HG02981 (cell line): ENCODE measurements around the gene OPRL1.

Experiments
- ATAC-seq: cut with Tn5 transposase; IDR thresholded peaks from one replicate; pipeline ENCODE4 v1.9.1; 2021; ENCODE audit warnings: mild to moderate bottlenecking, moderate library complexity; ENCODE audit not compliant: unreplicated experiment

Gene OPRL1

DNA sequence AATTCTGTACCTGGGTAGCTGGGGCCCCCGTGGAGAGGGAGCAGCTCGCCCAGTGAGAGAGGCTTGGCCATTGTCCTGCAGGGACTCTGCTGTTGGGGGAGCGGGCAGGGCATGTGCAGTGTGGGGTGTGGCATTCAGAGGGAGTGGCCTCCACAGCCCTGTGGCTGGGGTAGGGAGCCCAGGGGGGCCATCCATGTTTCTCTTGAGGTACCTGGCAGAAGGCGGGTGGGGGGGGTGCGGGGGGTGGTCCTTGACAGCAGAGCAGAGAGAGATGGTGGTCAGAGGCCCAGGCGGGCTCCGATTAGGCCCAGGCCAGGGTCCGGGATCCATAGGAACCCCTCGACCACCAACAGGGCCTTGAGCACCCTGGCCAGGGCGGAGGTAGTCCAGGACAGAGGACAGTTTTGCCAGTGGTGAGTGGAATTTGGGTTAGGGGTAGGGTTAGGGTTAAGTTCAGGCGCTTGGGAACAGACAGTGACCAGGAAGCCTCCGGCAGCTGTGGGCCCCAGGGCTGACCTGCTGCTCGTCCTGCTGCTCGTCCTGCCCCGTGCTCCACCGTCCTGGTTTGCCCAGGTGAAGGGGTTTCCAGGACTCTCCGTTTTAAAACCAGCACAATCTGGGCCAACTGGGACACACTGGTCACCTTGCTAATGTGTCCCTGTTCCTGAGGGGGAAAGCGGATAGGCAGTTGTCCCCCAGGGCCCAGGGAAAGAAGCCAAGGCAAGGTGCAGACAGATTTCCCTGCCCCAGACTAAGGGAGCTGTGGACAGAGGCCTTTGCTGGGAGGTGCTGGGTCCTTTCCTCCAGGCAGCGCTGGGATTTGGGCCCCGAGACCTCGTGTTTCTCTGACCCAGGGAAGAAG, 59.5 kb downstream of the OPRL1 start:
- no peak for ATAC-seq

DNA sequence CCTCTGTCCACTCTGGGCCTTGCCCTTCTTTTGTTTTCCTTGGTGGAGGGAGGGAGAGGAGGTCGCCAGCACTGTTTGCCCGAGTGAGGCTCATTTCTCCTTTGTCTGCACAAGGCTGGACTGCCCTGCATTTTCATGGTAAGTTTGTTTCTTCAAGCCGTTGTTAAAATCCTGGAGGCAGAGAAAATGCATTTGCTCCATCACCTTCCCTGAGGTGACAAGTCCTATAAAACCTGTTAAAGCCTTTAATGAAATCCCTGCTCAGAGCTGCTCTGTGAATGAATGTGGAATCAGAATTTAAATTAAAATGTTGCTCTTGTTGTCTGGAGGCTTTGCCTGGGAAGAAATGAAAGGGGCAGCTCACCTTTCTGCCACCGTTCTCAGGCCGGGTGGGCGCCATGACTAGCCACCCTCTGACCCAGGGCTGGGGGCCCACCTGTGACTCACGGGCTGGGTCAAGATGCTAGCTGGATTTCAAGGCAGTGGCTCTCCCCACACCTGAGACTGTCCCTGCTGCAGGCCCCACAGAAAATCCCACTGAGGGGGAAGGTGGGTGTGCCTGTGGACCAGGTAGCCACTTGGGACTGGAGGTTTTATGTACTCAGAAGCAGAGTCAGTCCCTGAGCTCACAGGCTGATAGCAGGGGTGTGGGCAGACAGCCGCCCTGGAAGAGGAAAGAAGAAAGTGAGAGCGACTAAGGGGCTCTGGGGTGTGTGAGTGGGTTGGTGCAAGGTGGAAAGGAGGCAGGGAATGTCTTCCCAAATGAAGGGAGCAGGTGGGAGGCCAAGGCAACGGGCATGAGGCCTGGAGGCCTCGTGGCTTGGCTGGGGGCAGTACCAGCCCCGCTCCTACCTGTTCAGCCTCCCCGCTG, 60.4 kb downstream of the OPRL1 start:
- no peak for ATAC-seq

DNA sequence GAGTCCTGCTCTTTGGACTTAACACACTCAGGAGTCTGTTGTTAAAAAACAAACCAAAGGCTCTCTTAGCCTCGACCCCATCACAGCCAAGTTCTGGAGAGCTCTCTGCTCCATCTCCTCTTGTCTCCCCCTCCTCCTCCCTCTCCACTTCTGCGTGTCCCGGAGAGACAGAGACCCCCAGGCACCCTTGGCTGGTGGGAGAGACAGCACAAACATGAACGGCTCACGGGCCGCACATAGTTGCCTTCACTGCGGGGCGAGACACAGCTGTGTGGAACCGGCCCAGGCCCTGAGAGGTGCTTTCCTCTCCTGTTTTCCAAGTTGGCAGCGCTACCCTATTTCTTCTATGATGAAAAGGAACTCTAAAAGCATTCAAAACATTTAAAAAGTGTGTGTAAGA, 61.1 kb downstream of the OPRL1 start:
- ATAC-seq: no peak

DNA sequence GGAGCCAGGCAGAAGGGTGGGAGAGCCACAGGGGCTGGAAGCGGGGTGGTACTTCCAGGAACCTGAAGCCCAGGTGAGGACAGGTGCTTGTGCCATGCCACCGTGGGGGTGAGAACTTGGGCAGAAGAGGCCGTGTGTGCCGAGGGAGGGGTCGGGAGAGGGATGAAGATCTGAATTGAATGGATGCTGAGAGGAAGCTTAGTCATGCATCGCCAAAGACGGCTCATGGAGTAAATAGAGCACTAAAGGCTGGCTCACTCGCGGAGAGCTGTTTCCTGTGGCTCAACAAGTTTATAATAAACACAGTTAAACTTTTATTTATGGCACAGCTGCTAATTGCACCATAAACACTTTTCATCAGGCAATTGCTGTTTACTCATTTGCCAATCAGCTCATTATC, 62.7 kb downstream of the OPRL1 start:
- no peak for ATAC-seq

DNA sequence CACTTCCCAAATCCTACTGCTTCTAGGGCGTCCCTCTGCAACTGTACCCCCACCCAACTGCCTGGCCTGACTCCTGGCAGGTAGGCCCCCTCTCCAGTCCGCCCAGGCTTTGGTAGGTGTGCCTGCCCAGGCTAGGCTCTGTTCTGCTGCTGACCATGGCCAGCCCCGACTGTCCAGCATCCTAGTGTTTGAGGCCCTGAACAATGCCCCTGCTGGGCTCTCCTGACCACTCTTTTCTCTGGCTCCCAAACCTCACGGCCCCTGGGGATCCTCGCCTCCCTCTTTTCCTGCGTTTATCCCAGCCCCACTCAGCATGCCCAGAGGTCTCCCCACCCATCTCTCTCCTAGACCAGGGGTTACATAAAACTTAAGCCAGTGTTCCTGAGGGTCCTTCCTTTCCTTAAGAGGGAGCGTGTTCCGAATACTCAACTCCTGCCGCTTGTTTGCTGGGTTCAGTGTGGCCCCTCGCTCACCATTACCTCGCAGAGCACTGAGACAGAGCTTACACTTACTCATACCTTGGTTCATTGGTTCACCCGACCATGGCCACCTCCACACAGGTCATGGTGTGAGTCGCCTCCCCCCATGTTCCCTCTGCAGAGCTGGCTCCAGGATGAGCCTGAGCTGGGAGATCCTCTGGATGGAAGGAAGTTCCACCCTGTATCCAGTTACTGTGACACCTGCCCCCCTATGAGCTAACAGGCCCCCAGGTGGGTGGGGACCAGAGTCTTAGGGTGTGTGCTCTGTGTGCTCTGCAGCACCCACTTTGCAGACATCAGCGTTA, 63.3 kb downstream of the OPRL1 start:
- no peak for ATAC-seq

DNA sequence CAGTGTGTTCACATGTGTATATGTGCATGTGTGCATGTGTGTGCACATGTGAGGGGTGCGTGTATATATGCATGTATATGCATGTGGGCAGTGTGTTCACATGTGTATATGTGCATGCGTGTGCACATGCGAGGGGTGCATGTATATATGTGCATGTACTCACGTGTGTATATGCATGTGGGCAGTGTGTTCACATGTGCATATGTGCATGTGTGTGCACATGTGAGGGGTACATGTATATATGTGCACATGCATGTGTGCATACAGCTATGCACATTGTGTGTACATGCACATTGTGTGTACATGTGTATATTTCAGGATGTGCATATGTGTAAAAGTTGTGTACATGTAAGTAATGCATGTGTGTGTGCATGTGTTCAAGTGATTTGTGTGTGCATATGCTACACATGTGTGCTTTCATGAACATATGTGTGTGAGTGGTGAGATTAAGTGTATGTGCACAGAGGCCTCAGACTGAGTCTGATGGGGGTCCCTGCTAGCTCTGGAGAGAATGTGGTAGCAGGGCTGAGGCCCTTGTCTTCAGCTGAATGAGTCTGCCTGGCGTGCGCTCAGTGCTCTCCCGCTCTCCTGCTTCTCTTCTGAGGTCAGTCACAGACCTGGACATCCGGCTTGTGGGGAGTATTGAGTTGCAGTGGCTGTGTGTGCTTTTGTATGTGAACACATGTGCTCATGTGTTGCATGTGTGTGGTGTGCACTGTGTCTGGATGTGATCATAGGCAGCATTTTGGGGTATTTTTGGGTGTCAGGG, 64.4 kb downstream of the OPRL1 start:
- no peak for ATAC-seq

DNA sequence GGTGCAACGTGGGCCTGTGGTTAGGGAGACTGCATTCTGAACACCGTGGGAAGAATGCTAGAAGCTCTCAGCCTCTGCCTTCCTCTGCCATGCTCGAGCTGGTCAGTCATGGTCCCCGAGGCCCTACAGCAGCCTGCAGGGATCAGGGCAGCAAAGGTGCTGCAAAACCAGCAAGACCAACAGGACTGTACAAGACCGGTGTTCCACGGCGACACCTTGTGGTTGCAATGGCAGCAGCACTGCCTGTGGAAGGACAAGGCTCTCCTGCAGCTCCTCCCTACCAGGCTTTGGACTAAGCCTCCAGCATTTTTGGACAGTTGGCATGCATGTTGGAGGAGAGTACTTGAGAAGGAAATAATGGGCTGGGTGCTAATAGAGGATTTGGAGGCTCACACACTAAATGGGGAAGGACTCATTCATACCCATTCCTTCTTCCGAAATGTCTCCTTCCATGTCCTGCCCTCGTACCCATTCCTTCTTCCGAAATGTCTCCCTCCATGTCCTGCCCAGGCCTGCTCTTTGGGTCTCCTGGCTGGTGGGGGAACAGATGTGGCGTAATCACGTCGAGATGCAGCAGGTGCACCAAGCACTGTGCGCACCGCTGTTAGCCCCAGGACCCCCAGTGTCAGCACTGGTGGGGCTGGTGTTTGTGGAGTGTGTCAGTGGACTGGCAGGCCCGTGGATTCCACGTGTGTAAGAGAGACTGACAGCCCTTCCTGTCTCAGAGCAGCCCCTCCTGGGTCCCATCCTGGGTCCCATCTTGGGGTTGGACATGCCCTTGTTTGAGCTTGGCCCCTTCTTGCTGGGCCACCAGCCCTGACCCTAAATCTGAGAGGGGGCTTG, 65.8 kb downstream of the OPRL1 start:
- no peak for ATAC-seq

DNA sequence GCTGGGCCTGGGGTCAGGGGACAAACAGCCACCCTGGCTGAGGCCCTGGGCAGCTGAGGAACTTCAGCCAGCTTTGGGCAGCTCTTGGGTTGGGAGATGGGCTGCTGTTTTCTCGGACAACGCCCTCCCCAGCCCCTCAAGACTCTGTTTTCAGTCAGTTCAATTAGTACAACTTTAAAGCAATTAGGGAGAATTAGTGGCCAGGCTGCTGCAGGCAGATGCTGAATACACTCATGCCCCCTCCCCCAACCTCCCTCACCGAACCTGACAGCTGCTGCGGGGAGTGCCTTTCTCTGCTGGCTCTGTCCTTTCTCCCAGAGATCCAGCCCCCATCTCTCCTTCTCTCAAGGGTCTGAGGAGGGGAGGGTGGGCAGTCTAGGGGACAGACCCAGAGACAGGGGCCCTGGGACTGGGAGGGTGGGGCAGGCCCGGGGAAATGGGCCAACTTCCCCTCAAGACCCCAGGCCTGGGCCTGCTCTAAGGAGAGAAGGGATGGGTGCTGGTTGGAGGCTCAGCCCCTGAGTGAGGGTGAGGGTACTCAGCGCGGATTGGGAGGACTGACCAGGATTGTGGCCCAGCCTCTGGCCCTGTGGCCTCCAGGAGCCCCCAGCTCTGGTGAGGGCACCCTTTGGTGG, 66.5 kb downstream of the OPRL1 start:
- ATAC-seq: no peak

DNA sequence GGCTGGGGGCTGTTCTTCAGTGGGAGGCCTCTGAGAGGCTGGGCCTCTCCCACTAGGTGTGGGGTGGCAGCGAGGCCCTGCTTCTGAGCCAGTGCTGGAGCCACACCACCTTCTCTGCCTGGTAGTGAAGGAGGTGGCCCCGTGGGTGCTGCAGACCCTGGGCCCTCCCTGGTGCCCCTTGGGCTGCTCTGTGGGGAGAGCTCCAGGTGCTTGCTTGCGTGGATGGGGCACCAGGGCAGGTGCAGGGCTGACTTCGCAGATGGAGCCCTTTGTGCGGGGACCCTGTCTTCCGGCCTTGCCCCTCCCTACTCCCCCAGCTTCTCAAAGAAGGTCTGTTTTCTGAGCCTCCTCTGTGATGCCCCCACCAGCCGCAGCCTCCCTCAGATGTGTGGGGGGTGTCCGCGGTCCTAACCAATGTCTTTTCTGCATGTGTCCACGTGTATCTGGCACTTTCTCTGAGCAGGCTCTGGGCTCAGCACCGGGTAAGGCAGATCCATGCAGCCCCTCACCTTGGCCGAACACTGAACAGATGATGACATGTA, 67.1 kb downstream of the OPRL1 start:
- no peak for ATAC-seq

DNA sequence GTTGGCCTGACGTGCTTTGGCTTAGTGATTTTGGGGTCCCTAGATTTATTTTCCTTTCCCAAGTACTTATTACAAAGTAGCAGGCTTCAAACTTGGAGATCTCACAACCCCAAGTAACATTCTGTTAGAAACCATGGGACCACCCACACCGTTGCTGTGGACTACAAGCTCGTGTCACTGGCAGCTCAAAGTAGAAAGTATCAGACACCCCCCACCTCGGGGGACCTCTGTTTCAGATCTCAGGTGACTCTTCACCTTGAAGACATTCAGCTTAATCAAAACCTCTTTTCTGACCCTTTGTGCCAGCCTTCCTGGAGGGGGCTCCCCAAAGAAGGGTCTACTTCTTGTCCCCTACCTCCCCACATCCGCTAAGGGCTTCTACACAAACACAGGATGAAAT, 68.7 kb downstream of the OPRL1 start:
- ATAC-seq: no peak

DNA sequence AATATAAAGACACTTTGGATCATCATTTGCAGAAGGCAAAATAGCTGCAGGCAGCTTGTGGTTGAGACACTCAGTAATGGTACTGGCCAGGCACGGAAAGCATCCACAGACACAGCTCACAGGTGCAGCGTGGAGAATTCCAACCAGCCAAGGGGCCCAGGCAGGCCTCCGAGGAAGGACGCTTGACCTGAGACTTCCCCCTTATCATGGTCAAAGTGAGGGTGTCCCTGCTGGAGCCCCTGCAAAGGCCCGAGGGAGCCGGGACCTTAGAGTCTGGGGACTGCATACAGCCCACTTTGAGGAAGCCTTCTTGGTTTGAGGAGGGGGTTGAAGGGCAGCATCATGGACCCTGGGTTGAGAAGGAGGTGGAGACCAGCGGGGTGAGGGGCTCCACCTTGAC, 69.3 kb downstream of the OPRL1 start:
- no peak for ATAC-seq

DNA sequence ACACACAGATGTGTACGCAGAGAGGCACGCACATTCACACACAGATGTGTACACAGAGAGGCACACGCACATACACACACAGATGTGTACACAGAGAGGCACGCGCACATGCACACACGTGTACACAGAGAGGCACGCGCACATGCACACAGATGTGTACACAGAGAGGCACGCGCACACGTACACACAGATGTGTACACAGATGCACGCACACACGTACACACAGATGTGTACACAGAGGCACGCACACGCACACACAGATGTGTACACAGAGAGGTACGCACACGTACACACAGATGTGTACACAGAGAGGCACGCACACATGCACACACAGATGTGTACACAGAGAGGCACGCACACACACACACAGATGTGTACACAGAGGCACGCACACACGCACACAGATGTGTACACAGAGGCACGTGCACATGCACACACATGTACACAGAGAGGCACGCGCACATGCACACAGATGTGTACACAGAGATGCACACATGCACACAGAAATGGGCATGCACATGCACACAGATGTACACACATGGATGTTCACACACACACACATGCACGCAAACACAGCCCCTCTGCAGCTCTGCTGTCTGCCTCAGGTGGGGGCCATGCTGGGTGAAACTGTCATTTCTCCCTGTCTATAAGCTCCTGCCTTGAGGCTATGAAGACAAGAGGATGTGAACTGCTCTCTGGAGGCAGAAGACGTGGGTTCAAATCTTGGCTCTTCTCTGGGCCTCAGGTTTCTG, 70.1 kb downstream of the OPRL1 start:
- ATAC-seq: no peak
